GM21529 (cell line): ENCODE measurements around the gene MUC7.

Source experiments
- ATAC-seq: cut with Tn5 transposase; IDR thresholded peaks from one replicate; pipeline ENCODE4 v1.9.1; 2021; ENCODE audit not compliant: unreplicated experiment

MUC7 gene

GRCh38 chr4:70531981-70532380 is 60.0 kb downstream of the MUC7 start:
- ATAC-seq = peak; percentile 84
